Measurements from ENCODE around the gene ACTG1. TPM values are rescaled to one million over a fixed set of nuclear protein-coding genes. Genes with fewer than 3 reads are reported as not detected.

ACTG1 gene
- total RNA-seq, 1 donor from 2014 or later: 2,123 TPM

- no peak for DNase-seq
These were observed 50.0 kb downstream of the ACTG1 start for GRCh38 chr17:81462506-81463125.

- DNase-seq: no peak
These were observed 50.7 kb downstream of the ACTG1 start for GRCh38 chr17:81461607-81462500.

- DNase-seq: no peak
These were observed 51.6 kb downstream of the ACTG1 start for GRCh38 chr17:81460856-81461460.

Other genes with a start within 250 kb of the ACTG1 start
- 29.2 TPM for gene SLC38A10, start 217.5 kb downstream of the ACTG1 start, total RNA-seq
- gene BAHCC1, start 117.3 kb downstream of the ACTG1 start, total RNA-seq: 9.5 TPM
- 0.99 TPM for gene FSCN2, start 15.6 kb upstream of the ACTG1 start, total RNA-seq
- 12.4 TPM for gene FAAP100, start 39.6 kb upstream of the ACTG1 start, total RNA-seq
- 35.4 TPM for gene NPLOC4, start 124.3 kb upstream of the ACTG1 start, total RNA-seq
- 1.2 TPM for gene TSPAN10, start 124.4 kb upstream of the ACTG1 start, total RNA-seq
- gene PDE6G, start 143.7 kb upstream of the ACTG1 start, total RNA-seq: 0.49 TPM
- 8.5 TPM for gene OXLD1, start 153.8 kb upstream of the ACTG1 start, total RNA-seq
- gene CCDC137, start 153.9 kb upstream of the ACTG1 start, total RNA-seq: 5.9 TPM
- gene ARL16, start 171.0 kb upstream of the ACTG1 start, total RNA-seq: 32.1 TPM
- gene HGS, start 171.2 kb upstream of the ACTG1 start, total RNA-seq: 36.6 TPM
- gene MRPL12, start 190.6 kb upstream of the ACTG1 start, total RNA-seq: 9.2 TPM
- gene SLC25A10, start 199.5 kb upstream of the ACTG1 start, total RNA-seq: 7.1 TPM

Measured in skin of body (tissue), 2 donors.